ENCODE results near the gene HBG2.

DNA sequence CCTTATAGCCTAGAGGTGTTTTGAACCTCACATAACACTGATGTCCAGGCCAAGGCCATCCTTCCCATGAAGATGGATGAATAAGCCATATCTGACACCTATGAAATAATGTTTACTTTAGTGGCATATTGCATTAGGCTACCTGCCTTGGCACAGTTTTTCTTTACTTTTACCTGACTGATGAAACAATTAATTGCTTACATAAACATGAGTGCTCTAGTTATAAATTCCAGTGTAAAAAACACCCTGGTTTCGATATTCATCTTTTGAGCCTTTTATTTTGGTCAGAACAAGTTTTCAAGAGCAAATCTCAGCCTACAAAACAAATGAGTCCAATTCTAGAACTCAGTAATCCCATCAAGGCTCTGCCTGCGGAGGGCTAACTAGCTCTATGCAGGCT is 22.1 kb upstream of the HBG2 start:
- TF ChIP-seq, protein P1, sequence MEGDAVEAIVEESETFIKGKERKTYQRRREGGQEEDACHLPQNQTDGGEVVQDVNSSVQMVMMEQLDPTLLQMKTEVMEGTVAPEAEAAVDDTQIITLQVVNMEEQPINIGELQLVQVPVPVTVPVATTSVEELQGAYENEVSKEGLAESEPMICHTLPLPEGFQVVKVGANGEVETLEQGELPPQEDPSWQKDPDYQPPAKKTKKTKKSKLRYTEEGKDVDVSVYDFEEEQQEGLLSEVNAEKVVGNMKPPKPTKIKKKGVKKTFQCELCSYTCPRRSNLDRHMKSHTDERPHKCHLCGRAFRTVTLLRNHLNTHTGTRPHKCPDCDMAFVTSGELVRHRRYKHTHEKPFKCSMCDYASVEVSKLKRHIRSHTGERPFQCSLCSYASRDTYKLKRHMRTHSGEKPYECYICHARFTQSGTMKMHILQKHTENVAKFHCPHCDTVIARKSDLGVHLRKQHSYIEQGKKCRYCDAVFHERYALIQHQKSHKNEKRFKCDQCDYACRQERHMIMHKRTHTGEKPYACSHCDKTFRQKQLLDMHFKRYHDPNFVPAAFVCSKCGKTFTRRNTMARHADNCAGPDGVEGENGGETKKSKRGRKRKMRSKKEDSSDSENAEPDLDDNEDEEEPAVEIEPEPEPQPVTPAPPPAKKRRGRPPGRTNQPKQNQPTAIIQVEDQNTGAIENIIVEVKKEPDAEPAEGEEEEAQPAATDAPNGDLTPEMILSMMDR (IDR thresholded peaks at IDR 0.05): no peak
- TF ChIP-seq POLR2A (IDR thresholded peaks at IDR 0.05): no peak

All from thyroid gland (tissue), 4 donors.